IPS-NIHi7 (cell line): ENCODE results near the gene EXOC3L1.

Experiments used
- DNase-seq: peaks from one replicate; pipeline ENCODE4 v3.0.0; 2012; ENCODE audit warnings: mixed read lengths; ENCODE audit errors: extremely low spot score

EXOC3L1 gene

GRCh38 chr16:67199011-67199807 is 9.3 kb upstream of the EXOC3L1 start, which contains the start of gene ELMO3:
Gene ELMO3, plus strand, starts transcription at chr16:67199131. Its CDS starts 196 bp downstream, at chr16:67199327.
- peak; percentile 91 for DNase-seq

GRCh38 chr16:67198238-67198734 is 8.3 kb upstream of the EXOC3L1 start:
- DNase-seq, result peak; percentile 72

GRCh38 chr16:67197704-67198103 is 7.8 kb upstream of the EXOC3L1 start:
- no peak for DNase-seq

- DNase-seq, result no peak
These were observed 6.9 kb upstream of the EXOC3L1 start for GRCh38 chr16:67196881-67197280.

- DNase-seq, result no peak
These were observed 5.7 kb upstream of the EXOC3L1 start for GRCh38 chr16:67195676-67196075.

GRCh38 chr16:67194260-67194659 is 4.3 kb upstream of the EXOC3L1 start:
- no peak for DNase-seq

GRCh38 chr16:67193536-67193935 is 3.6 kb upstream of the EXOC3L1 start:
- DNase-seq, result no peak

GRCh38 chr16:67192781-67193361 is 2.9 kb upstream of the EXOC3L1 start:
- no peak for DNase-seq

- DNase-seq, result peak; percentile 88
These were observed 2.2 kb upstream of the EXOC3L1 start, which contains the start of gene E2F4 for GRCh38 chr16:67191995-67192681. Gene E2F4, plus strand, starts transcription at chr16:67192155. Its CDS starts 73 bp downstream, at chr16:67192228.

GRCh38 chr16:67191411-67191994 is 1.6 kb upstream of the EXOC3L1 start:
- no peak for DNase-seq

- no peak for DNase-seq
These were observed 788 bp upstream of the EXOC3L1 start for GRCh38 chr16:67190448-67191399.

GRCh38 chr16:67188798-67189197 is 1.1 kb downstream of the EXOC3L1 start:
- no peak for DNase-seq

- DNase-seq, result no peak
These were observed 1.6 kb downstream of the EXOC3L1 start for GRCh38 chr16:67188323-67188722.

- no peak for DNase-seq
These were observed 2.6 kb downstream of the EXOC3L1 start for GRCh38 chr16:67187175-67187890.

- no peak for DNase-seq
These were observed 3.4 kb downstream of the EXOC3L1 start for GRCh38 chr16:67186550-67186950.

- DNase-seq, result no peak
These were observed 4.2 kb downstream of the EXOC3L1 start for GRCh38 chr16:67185651-67186134.

GRCh38 chr16:67184995-67185650 is 4.8 kb downstream of the EXOC3L1 start:
- peak; percentile 79 for DNase-seq

GRCh38 chr16:67184453-67184994 is 5.4 kb downstream of the EXOC3L1 start:
- DNase-seq, result no peak
